ENCODE results near the gene C2orf42. TPM values are rescaled to one million over a fixed set of nuclear protein-coding genes. Genes with fewer than 3 reads are reported as not detected.
A peak's percentile ranks its signal among the peaks of the same experiment; 100 is the strongest.

The C2orf42 gene
- total and polyA plus RNA-seq, 2 of the 4 experiments (the other 2 are of a cell fraction), result 7.5 to 31.5 TPM

GRCh38 chr2:70141212-70141901 lies 49.5 kb downstream of the C2orf42 start:
- Histone ChIP-seq H3K4me2 (ENCODE audit: low read depth, low read length) (peak overlapping the region; percentile 81), H2BK20ac (ENCODE audit: low read depth, low read length) (peak overlapping the region; percentile 38), H2AK5ac (ENCODE audit: low read depth, low read length) (peak overlapping the region; percentile 99), H3K9me1 (ENCODE audit: insufficient read depth, low read length) (peaks cover 21% of the 10 kb centered on the region), H3K4ac (ENCODE audit: low read depth, low read length) (peak overlapping the region; percentile 99), H3K23ac (ENCODE audit: low read depth, low read length) (peak overlapping the region; percentile 100), H3K27ac (ENCODE audit: insufficient read depth, low read length) (peak overlapping the region; percentile 77), H3K4me3 (ENCODE audit: insufficient read depth, low read depth, low read length) (peak overlapping the region; percentile 45), H4K5ac (ENCODE audit: low read depth, low read length) (peak overlapping the region; percentile 72), H3K18ac (ENCODE audit: low read depth, low read length) (peak overlapping the region; percentile 78), H4K8ac (ENCODE audit: low read depth in 2 of 2, low read length in 2 of 2) (peak overlapping the region; percentile 99), H2BK15ac (ENCODE audit: low read depth, low read length) (peak overlapping the region; percentile 93), H3K4me1 (ENCODE audit: control insufficient read depth, insufficient read depth, low read length) (peaks cover 14% of the 10 kb centered on the region), H2BK5ac (ENCODE audit: low read depth, low read length, poor library complexity, severe bottlenecking) (peak overlapping the region; percentile 86), H2BK120ac (ENCODE audit: low read depth, low read length) (peak overlapping the region; percentile 83), H4K91ac (ENCODE audit: insufficient read depth, low read depth, low read length) (peak overlapping the region; percentile 97), H2AFZ (replicated peaks; ENCODE audit: low read length, poor library complexity) (peak overlapping the region; percentile 85), H3K79me1 (ENCODE audit: low read depth in 1 of 2, low read length in 2 of 2) (peaks cover 10 to 15% of the 10 kb centered on the region in 2 experiments; a peak in 3 of 4 replicates), H3K36me3 (ENCODE audit: control insufficient read depth, insufficient read depth, low read length) (no peaks in the 10 kb centered on the region), H3K14ac (replicated peaks; ENCODE audit: low read depth, low read length) (peak overlapping the region; percentile 99), H3K9me3 (ENCODE audit: control insufficient read depth, insufficient read depth, low read length) (no peaks in the 10 kb centered on the region), H4K20me1 (ENCODE audit: insufficient read depth, low read length) (no peaks in the 10 kb centered on the region), H2AK9ac (replicated peaks; ENCODE audit: low read depth, low read length, poor library complexity) (peak overlapping the region; percentile 92), H3K56ac (ENCODE audit: extremely low read depth, insufficient read depth, low read length) (peak overlapping the region; percentile 93), H3K27me3 (ENCODE audit: control insufficient read depth, insufficient read depth, low read length) (no peaks in the 10 kb centered on the region), H3K9ac (ENCODE audit: low read depth, low read length) (peak overlapping the region; percentile 86)
- WGBS, 2 experiments (ENCODE audit: extremely low coverage in 2 of 2, insufficient read length in 1 of 2), result 48% methylated on average over 4 of the region's 14 CpGs; no CpG with 5 or more reads in 1 of the 2 experiments
- BruUV-seq (replicated peaks), result no TSS peak
- intact Hi-C loops (cut with micrococcal nuclease), result loop anchor here (5.0 kb wide), 2 partner anchors 209 to 419 kb away; no protein-coding TSS in a partner anchor
- dilution Hi-C loops (cut with HindIII; ENCODE audit: low sequenced_read_pairs, unreplicated experiment), result no loop called here
- TF ChIP-seq MXI1 (IDR thresholded peaks at IDR 0.05; ENCODE audit: borderline replicate concordance, low read depth, low read length) (no peak), POLR2A (IDR thresholded peaks at IDR 0.05; ENCODE audit: low read depth, low read length) (peak; percentile 37; the same call in 1 of the 2 replicates), RAD21 (IDR thresholded peaks at IDR 0.05; ENCODE audit: low read length) (0 out of 2 replicates have a peak, but pooled peaks have one; percentile 25)
- in situ Hi-C loops (cut with MboI; ENCODE audit: low sequenced_read_pairs), result loop anchor here (5.0 kb wide), 1 partner anchor 224 kb away; the partner anchor contains the start of gene MXD1
- no peak for ATAC-seq (ENCODE audit: low read depth)
- CTCF ChIA-PET, result no interaction called here
- POLR2A ChIA-PET (ENCODE audit: unreplicated experiment), result no interaction called here
- peak; percentile 53 for DNase-seq
